ENCODE measurements around the gene CD207. TPM values are rescaled to one million over a fixed set of nuclear protein-coding genes. Genes with fewer than 3 reads are reported as not detected.

Gene CD207
- total and polyA plus RNA-seq, 2 experiments from 2014 or later, result not detected

- H3K27me3 ChIP-seq (replicated peaks; ENCODE audit: insufficient read depth), result peaks cover 12% of the 10 kb centered on the region
- no peaks in the 10 kb centered on the region for H3F3A ChIP-seq (ENCODE audit: insufficient read depth)
- no peak overlapping the region for H3K27ac ChIP-seq
- H3K9me3 ChIP-seq (ENCODE audit: low read depth), result no peaks in the 10 kb centered on the region
- H3K4me1 ChIP-seq (ENCODE audit: insufficient read depth), result no peaks in the 10 kb centered on the region
- H3K4me2 ChIP-seq (ENCODE audit: unreplicated experiment), result no peak overlapping the region
- H3K4me3 ChIP-seq, result no peak overlapping the region
- in situ Hi-C loops (cut with MboI), result loop anchor here (25.0 kb wide), 1 partner anchor 485 kb away; the partner anchor contains the start of gene FAM136A
- no peaks in the 10 kb centered on the region for H3K79me2 ChIP-seq (ENCODE audit: insufficient read depth)
- H3K9me2 ChIP-seq (ENCODE audit: insufficient read depth), result no peaks in the 10 kb centered on the region
- no peak overlapping the region for H3K9ac ChIP-seq
- no peaks in the 10 kb centered on the region for H3K36me3 ChIP-seq (ENCODE audit: low read depth)
- 35 to 42% methylated on average over 2 of the region's 2 CpGs for WGBS, 2 experiments (ENCODE audit: low coverage in 1 of 2, low lambda C conversion rate in 2 of 2, missing lambda C conversion rate in 2 of 2)
- no peak for DNase-seq
- H4K20me1 ChIP-seq (ENCODE audit: insufficient read depth), result no peaks in the 10 kb centered on the region
- TF ChIP-seq EZH2 (IDR thresholded peaks at IDR 0.05; ENCODE audit: insufficient read depth, poor library complexity, severe bottlenecking) (no peak), EZH2phosphoT487 (IDR thresholded peaks at IDR 0.05; ENCODE audit: insufficient read depth, low read depth) (no peak)
- H2AFZ ChIP-seq, result no peak overlapping the region
These were observed 38.1 kb downstream of the CD207 start for GRCh38 chr2:70797506-70797905.

- Histone ChIP-seq H2AFZ (no peak overlapping the region), H3K4me2 (ENCODE audit: unreplicated experiment) (no peak overlapping the region), H3K4me1 (ENCODE audit: insufficient read depth) (no peaks in the 10 kb centered on the region), H3K36me3 (ENCODE audit: low read depth) (no peaks in the 10 kb centered on the region), H3K27ac (no peak overlapping the region), H3F3A (ENCODE audit: insufficient read depth) (no peaks in the 10 kb centered on the region), H3K27me3 (replicated peaks; ENCODE audit: insufficient read depth) (peaks cover 24% of the 10 kb centered on the region), H4K20me1 (ENCODE audit: insufficient read depth) (no peaks in the 10 kb centered on the region), H3K79me2 (ENCODE audit: insufficient read depth) (no peaks in the 10 kb centered on the region), H3K9ac (no peak overlapping the region), H3K4me3 (no peak overlapping the region), H3K9me2 (ENCODE audit: insufficient read depth) (no peaks in the 10 kb centered on the region), H3K9me3 (ENCODE audit: low read depth) (no peaks in the 10 kb centered on the region)
- TF ChIP-seq EZH2phosphoT487 (IDR thresholded peaks at IDR 0.05; ENCODE audit: insufficient read depth, low read depth) (no peak), EZH2 (IDR thresholded peaks at IDR 0.05; ENCODE audit: insufficient read depth, poor library complexity, severe bottlenecking) (no peak)
- DNase-seq, result no peak
- in situ Hi-C loops (cut with MboI), result loop anchor here (25.0 kb wide), 1 partner anchor 484 kb away; the partner anchor contains the start of gene FAM136A
- 24 to 25% methylated on average over 1 of the region's 1 CpG for WGBS, 2 experiments (ENCODE audit: low coverage in 1 of 2, low lambda C conversion rate in 2 of 2, missing lambda C conversion rate in 2 of 2)
These were observed 39.4 kb downstream of the CD207 start for GRCh38 chr2:70796262-70796661.

- Histone ChIP-seq H3K9ac (no peak overlapping the region), H3K4me2 (ENCODE audit: unreplicated experiment) (no peak overlapping the region), H3K4me1 (ENCODE audit: insufficient read depth) (no peaks in the 10 kb centered on the region), H3K36me3 (ENCODE audit: low read depth) (no peaks in the 10 kb centered on the region), H3K9me3 (ENCODE audit: low read depth) (no peaks in the 10 kb centered on the region), H3K27me3 (replicated peaks; ENCODE audit: insufficient read depth) (peaks cover 33% of the 10 kb centered on the region), H4K20me1 (ENCODE audit: insufficient read depth) (no peaks in the 10 kb centered on the region), H3K27ac (no peak overlapping the region), H3K9me2 (ENCODE audit: insufficient read depth) (no peaks in the 10 kb centered on the region), H3K4me3 (no peak overlapping the region), H3K79me2 (ENCODE audit: insufficient read depth) (no peaks in the 10 kb centered on the region), H2AFZ (no peak overlapping the region), H3F3A (ENCODE audit: insufficient read depth) (no peaks in the 10 kb centered on the region)
- in situ Hi-C loops (cut with MboI), result loop anchor here (25.0 kb wide), 1 partner anchor 483 kb away; the partner anchor contains the start of gene FAM136A
- WGBS, 2 experiments (ENCODE audit: low coverage in 1 of 2, low lambda C conversion rate in 2 of 2, missing lambda C conversion rate in 2 of 2), result 40 to 44% methylated on average over 4 of the region's 4 CpGs
- TF ChIP-seq EZH2 (IDR thresholded peaks at IDR 0.05; ENCODE audit: insufficient read depth, poor library complexity, severe bottlenecking) (no peak), EZH2phosphoT487 (IDR thresholded peaks at IDR 0.05; ENCODE audit: insufficient read depth, low read depth) (no peak)
- no peak for DNase-seq
These were observed 40.2 kb downstream of the CD207 start for GRCh38 chr2:70795164-70795995.

- no peaks in the 10 kb centered on the region for H4K20me1 ChIP-seq (ENCODE audit: insufficient read depth)
- H3K36me3 ChIP-seq (ENCODE audit: low read depth), result no peaks in the 10 kb centered on the region
- H3K4me3 ChIP-seq, result no peak overlapping the region
- TF ChIP-seq EZH2 (IDR thresholded peaks at IDR 0.05; ENCODE audit: insufficient read depth, poor library complexity, severe bottlenecking) (no peak), EZH2phosphoT487 (IDR thresholded peaks at IDR 0.05; ENCODE audit: insufficient read depth, low read depth) (no peak)
- 31 to 39% methylated on average over 2 of the region's 2 CpGs for WGBS, 2 experiments (ENCODE audit: low coverage in 1 of 2, low lambda C conversion rate in 2 of 2, missing lambda C conversion rate in 2 of 2)
- peaks cover 52% of the 10 kb centered on the region for H3K27me3 ChIP-seq (replicated peaks; ENCODE audit: insufficient read depth)
- in situ Hi-C loops (cut with MboI), result loop anchor here (25.0 kb wide), 1 partner anchor 481 kb away; the partner anchor contains the start of gene FAM136A
- no peak overlapping the region for H2AFZ ChIP-seq
- no peaks in the 10 kb centered on the region for H3K79me2 ChIP-seq (ENCODE audit: insufficient read depth)
- no peaks in the 10 kb centered on the region for H3K9me3 ChIP-seq (ENCODE audit: low read depth)
- H3K4me1 ChIP-seq (ENCODE audit: insufficient read depth), result no peaks in the 10 kb centered on the region
- no peak for DNase-seq
- H3K27ac ChIP-seq, result no peak overlapping the region
- no peaks in the 10 kb centered on the region for H3F3A ChIP-seq (ENCODE audit: insufficient read depth)
- H3K9me2 ChIP-seq (ENCODE audit: insufficient read depth), result no peaks in the 10 kb centered on the region
- no peak overlapping the region for H3K9ac ChIP-seq
- H3K4me2 ChIP-seq (ENCODE audit: unreplicated experiment), result no peak overlapping the region
These were observed 42.2 kb downstream of the CD207 start for GRCh38 chr2:70793450-70793849.
